DMS153 treated with DMSO at 0.1 percent for 48 hours (cell line): ENCODE results near the gene ANKRD34C.
"Not testable (repeated sequence)": the region's sequence is repeated elsewhere in the genome, so short reads cannot be mapped to it uniquely, and the experiment has no call there.

Experiments
- DNase-seq: peaks from one replicate; lab custom pipeline; 2025; ENCODE audit not compliant: unreplicated experiment; lab: John Stamatoyannopoulos, UW

ANKRD34C gene

DNA sequence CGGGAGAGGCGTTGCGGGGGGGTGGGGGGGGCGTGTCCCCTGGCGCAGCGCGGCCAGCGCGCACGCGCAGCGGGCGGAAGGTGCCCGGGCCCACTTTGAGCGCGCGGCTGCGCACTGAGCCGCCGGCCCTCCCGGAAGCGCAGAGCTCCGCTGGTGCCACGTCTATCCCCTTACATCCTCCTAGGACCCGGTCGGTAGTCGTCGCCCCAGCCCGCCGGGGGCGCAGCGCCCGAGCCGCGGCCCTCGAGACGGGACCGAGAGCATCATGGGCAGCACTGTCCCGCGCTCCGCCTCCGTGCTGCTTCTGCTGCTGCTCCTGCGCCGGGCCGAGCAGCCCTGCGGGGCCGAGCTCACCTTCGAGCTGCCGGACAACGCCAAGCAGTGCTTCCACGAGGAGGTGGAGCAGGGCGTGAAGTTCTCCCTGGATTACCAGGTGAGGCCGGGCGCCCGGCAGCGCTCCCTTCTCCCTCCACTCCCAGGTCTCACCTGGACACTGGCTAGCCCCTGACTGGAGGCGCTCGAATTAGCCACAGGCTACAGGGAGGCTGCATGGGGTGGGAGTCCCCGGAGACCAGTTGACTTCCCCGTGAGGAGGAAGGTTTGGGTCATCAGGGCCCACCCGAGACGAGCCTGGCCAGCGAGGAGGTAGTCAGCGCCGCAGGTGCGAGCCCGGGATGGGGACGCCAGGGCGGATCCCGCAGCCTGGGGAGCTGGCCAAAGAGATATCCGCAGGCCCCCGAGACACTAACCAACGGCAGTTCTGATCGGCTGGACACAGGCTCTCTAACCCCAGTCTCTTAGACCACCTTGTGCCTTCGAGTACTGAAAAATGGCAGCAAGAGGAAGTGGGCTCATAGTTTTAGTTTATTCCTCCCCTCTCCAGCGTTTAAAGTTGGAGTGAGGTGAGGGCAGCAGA lies 28.7 kb downstream of the ANKRD34C start, which contains the start of gene TMED3:
Gene TMED3 (plus strand): TSS at position 128 of the 916 bp plus-strand sequence. CDS start 138 bp downstream, at position 266.
- peak; percentile 10 for DNase-seq

DNA sequence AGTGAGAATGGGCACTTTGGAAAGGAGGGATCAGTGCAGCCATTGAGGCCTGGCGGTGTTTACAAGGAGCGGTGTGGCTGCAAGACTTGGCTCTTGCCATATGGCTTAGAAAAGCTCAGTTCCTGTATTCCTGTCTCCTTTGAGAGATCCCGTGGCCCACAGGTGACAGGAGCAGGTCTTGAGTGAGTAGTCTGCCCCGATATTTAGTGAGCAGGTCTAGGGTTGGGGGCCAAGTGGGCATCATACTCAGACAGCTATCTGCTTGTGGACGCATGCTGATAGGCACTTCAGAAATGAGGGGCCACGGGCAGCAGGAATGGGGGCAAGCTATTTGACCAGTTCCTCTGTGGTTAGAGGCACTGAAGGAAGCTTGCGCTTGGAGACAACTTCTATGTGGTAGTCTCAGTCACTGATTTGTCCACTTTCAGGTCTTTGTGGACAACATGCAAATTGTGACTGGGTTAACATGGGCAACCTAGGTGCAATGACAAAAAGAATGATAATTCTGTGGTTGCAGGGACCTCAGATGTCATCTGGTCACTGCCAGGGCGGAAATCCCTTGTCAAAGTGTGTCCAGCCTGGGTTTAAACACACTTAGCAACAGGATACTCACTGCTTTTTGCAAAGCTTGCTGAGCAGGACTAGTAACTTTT lies 29.5 kb downstream of the ANKRD34C start:
- no peak for DNase-seq

DNA sequence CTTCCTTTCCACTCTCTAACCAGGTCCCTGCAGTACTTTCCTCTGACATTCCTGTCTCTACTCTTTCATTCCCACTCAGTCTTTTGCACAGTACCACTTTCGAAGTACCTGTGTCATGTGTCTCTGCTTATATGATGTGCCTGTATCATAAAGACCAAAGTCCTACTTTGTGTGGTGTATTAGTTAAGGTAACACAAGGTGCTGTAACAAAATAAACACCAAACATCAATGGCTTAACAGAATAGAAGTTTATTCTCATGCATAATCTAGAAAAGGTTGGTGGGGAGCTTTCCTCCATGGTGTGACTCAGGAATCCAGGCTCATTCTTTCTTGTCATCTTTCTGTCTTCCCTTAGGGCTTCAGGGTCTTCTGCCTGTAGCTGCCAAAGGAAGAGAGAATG lies 31.7 kb downstream of the ANKRD34C start:
- DNase-seq: no peak

DNA sequence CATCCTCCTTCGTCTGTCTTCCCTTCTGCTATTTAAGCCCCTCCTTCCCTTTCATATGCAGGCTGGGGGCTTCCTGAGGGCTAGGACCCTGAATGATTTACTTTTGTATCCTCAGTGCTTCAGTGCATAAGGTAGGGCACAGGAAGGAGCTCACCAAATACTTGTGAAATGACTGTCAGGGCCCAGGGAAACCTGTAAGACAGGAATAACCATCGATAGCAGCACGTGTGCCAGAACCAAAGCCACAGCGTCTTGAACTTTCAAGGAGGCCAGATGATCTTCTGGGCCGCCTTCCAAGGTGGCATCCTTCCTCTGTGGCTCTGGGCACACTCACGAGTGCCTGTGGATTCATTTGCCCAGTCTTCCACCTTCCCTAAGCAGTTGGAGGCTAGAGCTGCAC lies 32.3 kb downstream of the ANKRD34C start:
- DNase-seq: no peak

DNA sequence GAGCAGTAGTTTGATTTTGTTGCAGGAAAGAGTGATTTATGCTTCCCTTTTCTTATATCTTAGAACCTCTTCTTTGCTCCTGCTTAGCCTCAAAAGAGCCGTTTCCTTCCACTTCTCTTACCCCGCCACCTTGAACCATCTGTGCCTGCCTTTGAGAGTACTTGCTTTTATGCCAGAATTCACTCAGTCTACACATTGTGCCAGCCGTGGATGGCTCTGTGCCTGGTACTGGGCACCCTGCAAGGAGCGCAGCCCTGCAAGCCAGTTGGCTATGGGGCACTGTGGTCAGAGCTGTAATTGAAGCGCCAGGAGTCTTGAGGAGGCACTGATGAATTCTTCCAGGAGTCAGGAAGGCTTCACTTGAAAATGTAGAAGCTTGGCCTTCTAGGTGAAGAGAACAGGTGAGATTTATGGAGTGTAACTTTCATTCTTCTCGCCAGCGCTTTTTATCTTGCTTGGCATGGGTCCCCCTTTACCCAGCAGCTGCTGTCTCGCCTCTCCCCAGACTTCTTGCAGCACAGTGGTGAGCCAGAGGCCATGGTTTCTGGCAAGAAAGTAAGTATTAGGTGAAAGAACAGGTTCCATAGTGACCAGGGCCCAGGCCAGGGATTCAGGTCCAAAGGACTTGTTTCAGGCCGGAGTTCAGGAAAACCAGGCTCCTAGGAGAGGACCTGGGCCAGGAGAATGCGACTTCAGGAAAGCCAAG lies 33.3 kb downstream of the ANKRD34C start:
- DNase-seq: no peak

DNA sequence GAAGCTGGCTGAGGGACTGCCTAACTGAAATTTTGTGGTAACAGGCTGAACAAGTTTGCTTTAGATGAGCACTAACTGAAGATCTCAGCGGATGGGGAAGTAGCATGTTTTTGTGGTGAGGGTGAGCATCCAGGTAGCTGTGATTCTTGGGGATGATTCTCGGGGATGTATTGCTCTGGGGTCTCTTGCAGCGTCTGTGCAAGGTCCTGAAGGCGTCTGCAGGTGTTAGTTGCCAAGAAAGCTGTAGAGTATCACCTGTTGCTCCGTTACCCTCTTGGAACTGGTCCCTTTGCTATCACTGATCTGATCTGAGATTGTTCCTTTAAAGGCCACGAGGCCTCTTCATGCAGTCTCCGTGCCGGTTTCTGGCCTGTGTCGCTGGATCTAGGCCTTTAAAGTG lies 34.3 kb downstream of the ANKRD34C start:
- DNase-seq: no peak

DNA sequence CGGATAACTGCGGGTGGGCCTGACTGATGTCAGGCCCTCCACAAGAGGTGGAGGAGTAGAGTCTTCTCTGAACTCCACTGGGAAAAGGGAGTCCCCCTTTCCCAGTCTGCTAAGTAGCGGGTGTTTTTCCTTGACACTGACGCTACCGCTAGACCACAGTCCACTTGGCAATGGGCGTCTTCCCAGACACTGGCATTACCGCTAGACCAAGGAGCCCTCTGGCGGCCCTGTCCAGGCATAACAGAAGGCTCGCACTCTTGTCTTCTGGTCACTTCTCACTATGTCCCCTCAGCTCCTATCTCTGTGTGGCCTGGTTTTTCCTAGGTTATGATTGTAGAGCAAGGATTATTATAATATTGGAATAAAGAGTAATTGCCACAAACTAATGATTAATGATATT lies 37.5 kb downstream of the ANKRD34C start:
- DNase-seq: not testable (repeated sequence)

DNA sequence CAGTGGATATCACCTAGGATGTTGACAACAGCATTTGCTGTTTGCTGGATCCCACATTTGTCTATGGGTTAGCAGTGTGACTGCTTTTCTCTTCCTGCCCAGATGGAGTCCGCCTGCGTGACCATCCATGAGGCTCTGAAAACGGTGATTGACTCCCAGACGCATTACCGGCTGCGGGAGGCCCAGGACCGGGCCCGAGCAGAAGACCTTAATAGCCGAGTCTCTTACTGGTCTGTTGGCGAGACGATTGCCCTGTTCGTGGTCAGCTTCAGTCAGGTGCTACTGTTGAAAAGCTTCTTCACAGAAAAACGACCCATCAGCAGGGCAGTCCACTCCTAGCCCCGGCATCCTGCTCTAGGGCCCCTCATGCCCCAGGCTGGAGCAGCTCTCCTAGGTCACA lies 39.4 kb downstream of the ANKRD34C start:
- no peak for DNase-seq

DNA sequence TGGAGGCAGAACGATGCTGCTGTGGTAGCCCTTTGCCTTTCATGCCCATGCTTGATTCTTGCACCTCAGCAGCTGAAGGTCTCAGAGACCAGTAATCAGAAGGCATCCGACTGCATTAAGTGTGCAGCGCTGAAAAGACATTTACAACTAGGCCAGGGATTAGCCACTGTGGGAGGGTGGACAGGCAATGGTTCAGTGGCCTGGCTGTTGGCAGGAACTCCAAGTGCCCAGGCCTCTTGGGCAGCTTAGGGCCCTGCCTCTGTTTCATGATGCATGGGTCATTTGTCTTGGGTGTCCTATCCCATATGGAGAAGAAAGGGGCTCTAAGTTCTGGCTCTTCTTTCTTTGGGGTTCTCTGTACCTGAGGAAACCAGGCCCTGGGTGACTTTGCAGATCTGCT lies 39.8 kb downstream of the ANKRD34C start:
- no peak for DNase-seq

DNA sequence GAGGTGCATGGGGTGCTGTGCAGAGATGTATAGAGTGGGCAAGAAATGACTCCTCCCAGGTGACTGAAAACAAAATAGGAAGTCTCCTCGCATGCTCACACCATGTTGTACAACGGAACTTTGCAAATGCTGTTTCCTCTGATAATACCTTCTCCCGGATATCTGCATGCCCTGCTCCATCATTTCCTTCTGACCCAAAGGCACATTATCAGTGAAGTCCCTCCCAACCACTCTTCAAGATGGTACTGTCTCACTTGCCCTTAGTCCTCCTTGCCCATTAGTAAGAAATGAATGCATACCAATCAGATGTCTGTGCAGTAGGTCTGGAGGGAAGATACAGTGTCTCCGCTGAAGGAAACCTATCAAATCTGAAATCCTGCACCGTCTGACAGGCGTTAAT lies 40.4 kb downstream of the ANKRD34C start:
- DNase-seq: no peak

DNA sequence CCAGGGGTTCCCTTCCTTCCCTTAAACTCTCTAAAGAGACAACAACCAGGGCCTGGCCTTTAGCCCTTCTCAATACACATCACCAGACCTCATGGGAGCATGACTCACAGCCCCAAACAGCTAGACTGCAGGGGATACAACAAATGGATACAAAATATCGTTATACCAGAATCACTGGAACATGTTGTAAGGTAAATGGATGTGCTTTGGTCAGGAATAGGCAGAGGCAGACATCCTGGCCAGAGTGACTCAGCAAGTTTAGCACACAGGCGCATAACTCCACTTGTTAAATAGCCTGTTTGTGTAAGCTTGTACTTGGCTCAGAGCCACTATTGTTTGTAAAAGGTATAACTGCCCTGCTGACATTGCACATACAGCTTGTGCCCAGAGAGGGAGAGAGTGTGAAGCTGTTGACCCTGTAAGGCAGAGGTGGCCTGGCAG lies 46.7 kb downstream of the ANKRD34C start:
- DNase-seq: no peak
